ENCODE measurements around the gene PPM1N. TPM values are rescaled to one million over a fixed set of nuclear protein-coding genes. Genes with fewer than 3 reads are reported as not detected.

The PPM1N gene
- total RNA-seq, 2 donors from 2014 or later = 3.2 to 3.5 TPM

- H3K4me3 Mint-ChIP-seq = peak overlapping the region; percentile 77
- Histone ChIP-seq H3K4me3 (ENCODE audit: low read length) (peak overlapping the region; percentile 92), H3K27me3 (ENCODE audit: control insufficient read depth, insufficient read depth, low read length, poor library complexity, severe bottlenecking) (peaks cover 13% of the 10 kb centered on the region), H3K9ac (ENCODE audit: extremely low read depth, low read length, poor library complexity, severe bottlenecking) (peak overlapping the region; percentile 95), H3K36me3 (ENCODE audit: control insufficient read depth, insufficient read depth, low read length) (no peaks in the 10 kb centered on the region), H3K9me3 (ENCODE audit: control insufficient read depth, low read length) (no peaks in the 10 kb centered on the region), H3K4me1 (ENCODE audit: control insufficient read depth, insufficient read depth, low read length) (no peaks in the 10 kb centered on the region), H3K27ac (ENCODE audit: low read depth, low read length) (peak overlapping the region; percentile 91)
- peak overlapping the region; percentile 98 for H3K27ac Mint-ChIP-seq
- H3K36me3 Mint-ChIP-seq (ENCODE audit: low read depth) = no peaks in the 10 kb centered on the region
- no peak for TF ChIP-seq CTCF (conservative IDR thresholded peaks at IDR 0.05)
- peak; percentile 98 for DNase-seq
- WGBS, 2 experiments (ENCODE audit: insufficient coverage in 1 of 2, insufficient read length in 1 of 2) = 0% methylated on average over 4 to 64 of the region's 66 CpGs
- H3K4me1 Mint-ChIP-seq = peaks cover 12% of the 10 kb centered on the region
- peaks cover 10% of the 10 kb centered on the region for H3K27me3 Mint-ChIP-seq (ENCODE audit: insufficient read depth)
- H3K9me3 Mint-ChIP-seq = no peaks in the 10 kb centered on the region
Measured at GRCh38 chr19:45469132-45469944, 28.9 kb upstream of the PPM1N start.

GRCh38 chr19:45469945-45470761 lies 28.1 kb upstream of the PPM1N start:
- Mint-ChIP-seq H3K4me1 (peaks cover 12% of the 10 kb centered on the region), H3K9me3 (no peaks in the 10 kb centered on the region), H3K36me3 (ENCODE audit: low read depth) (no peaks in the 10 kb centered on the region), H3K27me3 (ENCODE audit: insufficient read depth) (peaks cover 10% of the 10 kb centered on the region), H3K4me3 (peak overlapping the region; percentile 77), H3K27ac (peak overlapping the region; percentile 98)
- Histone ChIP-seq H3K36me3 (ENCODE audit: control insufficient read depth, insufficient read depth, low read length) (no peaks in the 10 kb centered on the region), H3K27me3 (ENCODE audit: control insufficient read depth, insufficient read depth, low read length, poor library complexity, severe bottlenecking) (peaks cover 13% of the 10 kb centered on the region), H3K4me1 (ENCODE audit: control insufficient read depth, insufficient read depth, low read length) (no peaks in the 10 kb centered on the region), H3K4me3 (ENCODE audit: low read length) (peak overlapping the region; percentile 92), H3K9ac (ENCODE audit: extremely low read depth, low read length, poor library complexity, severe bottlenecking) (peak overlapping the region; percentile 95), H3K27ac (ENCODE audit: low read depth, low read length) (no peak overlapping the region), H3K9me3 (ENCODE audit: control insufficient read depth, low read length) (no peaks in the 10 kb centered on the region)
- 50 to 71% methylated on average over 7 to 24 of the region's 33 CpGs for WGBS, 2 experiments (ENCODE audit: insufficient coverage in 1 of 2, insufficient read length in 1 of 2)
- TF ChIP-seq CTCF (conservative IDR thresholded peaks at IDR 0.05) = no peak
- DNase-seq = no peak

GRCh38 chr19:45470762-45471081 lies 27.5 kb upstream of the PPM1N start:
- H3K27me3 Mint-ChIP-seq (ENCODE audit: insufficient read depth) = peaks cover 10% of the 10 kb centered on the region

More at GRCh38 chr19:45470762-45471081, 27.5 kb upstream of the PPM1N start:
- H3K4me1 Mint-ChIP-seq = peaks cover 12% of the 10 kb centered on the region
- no peaks in the 10 kb centered on the region for H3K9me3 Mint-ChIP-seq
- 95 to 98% methylated on average over 7 to 15 of the region's 15 CpGs for WGBS, 2 experiments (ENCODE audit: insufficient coverage in 1 of 2, insufficient read length in 1 of 2)
- H3K27me3 ChIP-seq (ENCODE audit: control insufficient read depth, insufficient read depth, low read length, poor library complexity, severe bottlenecking) = peaks cover 13% of the 10 kb centered on the region
- H3K4me3 ChIP-seq (ENCODE audit: low read length) = no peak overlapping the region
- H3K27ac Mint-ChIP-seq = no peak overlapping the region
- no peaks in the 10 kb centered on the region for H3K4me1 ChIP-seq (ENCODE audit: control insufficient read depth, insufficient read depth, low read length)
- no peaks in the 10 kb centered on the region for H3K9me3 ChIP-seq (ENCODE audit: control insufficient read depth, low read length)
- no peak for DNase-seq
- H3K36me3 ChIP-seq (ENCODE audit: control insufficient read depth, insufficient read depth, low read length) = no peaks in the 10 kb centered on the region
- H3K27ac ChIP-seq (ENCODE audit: low read depth, low read length) = no peak overlapping the region
- H3K9ac ChIP-seq (ENCODE audit: extremely low read depth, low read length, poor library complexity, severe bottlenecking) = no peak overlapping the region
- no peak for TF ChIP-seq CTCF (conservative IDR thresholded peaks at IDR 0.05)
- H3K36me3 Mint-ChIP-seq (ENCODE audit: low read depth) = no peaks in the 10 kb centered on the region
- no peak overlapping the region for H3K4me3 Mint-ChIP-seq

Measured in endodermal cell (in vitro differentiated cells).